Pancreas (tissue), 10 donors: ENCODE results near the gene FARP2. TPM values are rescaled to one million over a fixed set of nuclear protein-coding genes. Genes with fewer than 3 reads are reported as not detected.
"Not testable (repeated sequence)": the region's sequence is repeated elsewhere in the genome, so short reads cannot be mapped to it uniquely, and the experiment has no call there.

ENCODE experiments used
- ATAC-seq, 4 donors: fragments of 200-7000 bp; cut with Tn5 transposase; one replicate each; pipeline versions ENCODE4 v1.8.0 to v1.9.1; 2020; ENCODE audit warnings: mild to moderate bottlenecking in 4 of 4, moderate library complexity in 4 of 4
- DNase-seq, 6 donors: peaks; one replicate each; pipeline ENCODE4 v3.0.0-alpha.2; 2020
- FAIRE-seq: peaks from 2 replicates; lab custom pipeline; 2012; peaks lifted over from hg19 to GRCh38; lab: Jason Lieb, UNC
- H3K27ac ChIP-seq, 4 donors: fragments of 200-600 bp; sonication (generic); 1 replicate in 3 of 4; 2 replicates in 1 of 4; pipeline versions ENCODE4 v1.5.0 to v1.8.0; 2020
- H3K27me3 ChIP-seq, 4 donors: fragments of 200-600 bp; one replicate each; pipeline ENCODE4 v1.8.0; 2021
- H3K36me3 ChIP-seq, 3 donors: fragments of 200-600 bp; sonication (generic) in 1 of 3; one replicate each; pipeline versions ENCODE4 v1.5.0 to v1.8.0; 2020 to 2021
- H3K4me1 ChIP-seq, 3 donors: fragments of 200-600 bp; one replicate each; pipeline ENCODE4 v1.8.0; 2021
- H3K4me3 ChIP-seq, 4 donors: fragments of 200-600 bp; sonication (generic) in 2 of 4; one replicate each; pipeline versions ENCODE4 v1.5.0 to v1.8.0; 2020 to 2021
- H3K9me3 ChIP-seq, 4 donors: fragments of 200-600 bp; one replicate each; pipeline ENCODE4 v1.8.0; 2021
- WGBS, 2 donors: extraction: QIAGEN DNeasy Blood & Tissue Kit; methylation state at CpG; one replicate each; pipeline ENCODE4 v1.1.7; 2013; 5-methylcytosine and 5-hydroxymethylcytosine counted together
- intact Hi-C, 3 donors: fragments of 100-400 bp; cut with DNase I; formaldehyde crosslinking; loops; one replicate each; pipeline versions ENCODE4 v1.11.1 to v1.14.2; 2022
- polyA plus RNA-seq, 2 donors: library from polyadenylated mRNA; stranded (reverse); fragments of 200-250 nt; gene quantifications; one replicate each; pipeline ENCODE4 v1.2.3, GENCODE V29; 2013
- total RNA-seq, 6 donors: library from RNA; stranded (reverse); fragmentation: NEBNext Ultra II Directional in 4 of 6; extraction: Animal tissue kit (Norgen Biotek cat#: 25700) in 4 of 6; gene quantifications; one replicate each; pipeline versions ENCODE4 v1.2.1 to v1.2.4, GENCODE V29; 2021 to 2023
- TF ChIP-seq, protein P1 (sequence below), 4 donors: fragments of 200-600 bp; sonication (generic) in 3 of 4; IDR thresholded peaks; one replicate each; pipeline versions ENCODE4 v1.5.0 to v1.8.0; 2021; ENCODE audit warnings: antibody characterized with exemption in 4 of 4
- donor health status: healthy with polysubstance abuse.
- donor health status: DM: no; HTN: no; CAD: no; lungs with moderate emphysema.
- donor health status: DM: no; HTN: no; CAD: no.
- donor health status: control.
- donor health status: control.
- donor health status: Bipolar disorder and iron deficiency.
- donor health status: DM: yes; HTN: yes; CAD: no.
- donor health status: DM: no; HTN: no; CAD: no.
- donor health status: DM: no; HTN: no; CAD: no.
- donor health status: DM: yes; HTN: yes; CAD: no.

The FARP2 gene
- total and polyA plus RNA-seq, 8 donors = 16.9 to 44.9 (median 25.8) TPM

DNA sequence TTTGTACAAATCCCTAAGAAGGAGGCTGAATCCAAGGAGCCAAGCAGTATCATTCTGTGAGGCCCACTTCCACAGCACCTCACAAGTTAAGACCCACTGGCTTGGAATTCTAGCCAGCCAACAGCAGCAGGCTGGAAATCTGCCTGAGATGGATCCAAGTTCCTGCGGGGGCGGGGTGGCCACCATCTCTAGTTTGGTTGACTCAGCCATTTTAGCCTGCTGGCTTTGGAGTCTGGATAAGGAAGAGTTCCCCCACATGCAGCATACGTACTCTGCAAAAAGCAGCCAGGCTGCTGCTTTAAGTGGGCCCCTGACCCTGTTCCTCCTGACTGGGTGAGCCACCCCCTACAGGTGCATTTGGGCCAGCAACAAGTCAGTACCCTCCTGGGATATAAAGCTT is 65.2 kb downstream of the FARP2 start:
- H3K9me3 ChIP-seq = no peaks in the 10 kb centered on the region
- H3K4me3 ChIP-seq = no peak overlapping the region
- ATAC-seq = no peak
- 96% methylated on average over 3 of the region's 3 CpGs for WGBS, 2 donors
- no peaks in the 10 kb centered on the region for H3K4me1 ChIP-seq
- no peak overlapping the region for H3K27ac ChIP-seq
- peaks cover 0 to 22% (median 7%) of the 10 kb centered on the region in 3 donors for H3K36me3 ChIP-seq
- DNase-seq = no peak
- no peaks in the 10 kb centered on the region for H3K27me3 ChIP-seq
- TF ChIP-seq, protein P1, sequence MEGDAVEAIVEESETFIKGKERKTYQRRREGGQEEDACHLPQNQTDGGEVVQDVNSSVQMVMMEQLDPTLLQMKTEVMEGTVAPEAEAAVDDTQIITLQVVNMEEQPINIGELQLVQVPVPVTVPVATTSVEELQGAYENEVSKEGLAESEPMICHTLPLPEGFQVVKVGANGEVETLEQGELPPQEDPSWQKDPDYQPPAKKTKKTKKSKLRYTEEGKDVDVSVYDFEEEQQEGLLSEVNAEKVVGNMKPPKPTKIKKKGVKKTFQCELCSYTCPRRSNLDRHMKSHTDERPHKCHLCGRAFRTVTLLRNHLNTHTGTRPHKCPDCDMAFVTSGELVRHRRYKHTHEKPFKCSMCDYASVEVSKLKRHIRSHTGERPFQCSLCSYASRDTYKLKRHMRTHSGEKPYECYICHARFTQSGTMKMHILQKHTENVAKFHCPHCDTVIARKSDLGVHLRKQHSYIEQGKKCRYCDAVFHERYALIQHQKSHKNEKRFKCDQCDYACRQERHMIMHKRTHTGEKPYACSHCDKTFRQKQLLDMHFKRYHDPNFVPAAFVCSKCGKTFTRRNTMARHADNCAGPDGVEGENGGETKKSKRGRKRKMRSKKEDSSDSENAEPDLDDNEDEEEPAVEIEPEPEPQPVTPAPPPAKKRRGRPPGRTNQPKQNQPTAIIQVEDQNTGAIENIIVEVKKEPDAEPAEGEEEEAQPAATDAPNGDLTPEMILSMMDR (IDR thresholded peaks at IDR 0.05) = no peak
- intact Hi-C loops = no loop called here
- no peak for FAIRE-seq

DNA sequence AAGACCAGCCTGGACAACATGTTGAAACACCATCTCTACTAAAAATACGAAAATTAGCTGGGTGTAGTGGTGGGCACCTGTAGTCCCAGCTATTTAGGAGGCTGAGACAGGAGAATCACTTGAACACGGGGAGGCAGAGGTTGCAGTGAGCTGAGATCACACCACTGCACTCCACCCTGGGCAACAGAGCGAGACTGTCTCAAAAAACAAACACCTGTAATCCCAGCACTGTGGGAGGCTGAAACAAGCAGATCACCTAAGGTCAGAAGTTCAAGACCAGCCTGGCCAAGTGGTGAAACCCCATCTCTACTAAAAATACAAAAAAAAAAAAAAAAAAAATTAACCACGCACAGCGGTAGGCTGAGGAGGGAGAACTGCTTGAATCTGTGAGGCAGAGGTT is 65.9 kb downstream of the FARP2 start:
- WGBS, 2 donors = 96 to 99% methylated on average over 5 of the region's 5 CpGs
- H3K27ac ChIP-seq, ATAC-seq, intact Hi-C loops, DNase-seq, H3K27me3 ChIP-seq, H3K9me3 ChIP-seq, H3K4me1 ChIP-seq, FAIRE-seq, H3K4me3 ChIP-seq: not testable (repeated sequence)
- H3K36me3 ChIP-seq = peaks cover 0 to 16% (median 7%) of the 10 kb centered on the region in 3 donors

DNA sequence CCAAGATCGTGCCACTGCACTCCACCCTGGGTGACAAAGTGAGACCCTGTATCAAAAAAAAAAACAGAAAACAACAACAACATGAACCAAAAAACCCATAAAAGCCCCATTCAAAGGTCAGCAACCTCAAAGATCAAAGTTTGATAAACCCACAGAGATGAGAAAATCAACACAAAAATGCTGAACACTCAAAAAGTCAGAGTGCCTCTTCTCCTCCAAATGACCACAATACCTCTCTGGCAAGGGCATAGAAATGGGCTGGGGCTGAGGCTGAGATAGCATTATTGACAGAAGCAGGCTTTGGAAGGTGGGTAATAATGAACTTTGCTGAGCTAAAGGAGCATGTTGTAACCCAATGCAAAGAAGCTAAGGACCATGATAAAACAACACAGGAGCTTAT is 66.3 kb downstream of the FARP2 start:
- no peak overlapping the region for H3K27ac ChIP-seq
- intact Hi-C loops = no loop called here
- no peak for DNase-seq
- WGBS, 2 donors = 94 to 100% methylated on average over 1 of the region's 1 CpG
- ATAC-seq = no peak
- H3K36me3 ChIP-seq = peaks cover 0 to 16% (median 7%) of the 10 kb centered on the region in 3 donors
- FAIRE-seq = no peak
- H3K4me3 ChIP-seq = no peak overlapping the region
- no peaks in the 10 kb centered on the region for H3K4me1 ChIP-seq
- no peaks in the 10 kb centered on the region for H3K9me3 ChIP-seq
- H3K27me3 ChIP-seq = no peaks in the 10 kb centered on the region
- TF ChIP-seq, protein P1 (IDR thresholded peaks at IDR 0.05) = no peak

DNA sequence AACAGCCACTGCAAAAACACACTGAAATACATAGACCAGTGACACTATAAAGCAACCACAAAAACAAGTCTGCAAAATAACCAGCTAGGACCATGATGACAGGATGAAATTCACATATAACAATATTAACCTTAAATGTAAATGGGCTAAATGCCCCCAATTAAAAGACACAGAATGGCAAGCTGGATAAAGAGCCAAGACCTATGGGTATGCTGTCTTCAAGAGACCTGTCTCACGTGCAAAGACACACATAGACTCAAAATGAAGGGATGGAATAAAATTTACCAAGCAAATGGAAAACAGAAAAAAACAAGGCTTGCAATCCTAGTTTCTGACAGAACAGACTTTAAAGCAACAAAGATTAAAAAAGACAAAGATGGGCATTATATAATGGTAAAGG is 67.4 kb downstream of the FARP2 start:
- H3K4me3 ChIP-seq, DNase-seq, ATAC-seq, H3K27ac ChIP-seq, H3K9me3 ChIP-seq, FAIRE-seq, H3K27me3 ChIP-seq, H3K4me1 ChIP-seq, intact Hi-C loops: not testable (repeated sequence)
- peaks cover 0 to 14% (median 7%) of the 10 kb centered on the region in 3 donors for H3K36me3 ChIP-seq
- 100% methylated on average over 1 of the region's 1 CpG for WGBS, 2 donors

DNA sequence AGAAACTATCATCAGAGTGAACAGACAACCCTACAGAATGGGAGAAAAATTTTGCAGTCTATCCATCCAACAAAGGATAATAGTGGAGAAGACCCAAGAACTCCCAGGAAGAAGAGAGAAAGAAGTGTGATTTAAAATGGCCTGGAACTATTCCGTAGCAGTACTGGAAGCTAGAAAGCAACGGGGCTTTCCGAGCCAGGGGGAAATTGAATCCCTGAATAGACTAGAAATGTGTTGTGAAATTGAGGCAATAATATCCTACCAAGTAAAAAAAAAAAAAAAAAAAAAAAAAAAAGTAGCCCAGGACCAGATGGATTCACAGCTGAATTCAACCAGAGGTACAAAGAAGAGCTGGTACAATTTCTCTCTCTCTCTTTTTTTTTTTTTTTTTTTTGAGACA is 69.3 kb downstream of the FARP2 start:
- TF ChIP-seq, protein P1 (IDR thresholded peaks at IDR 0.05) = no peak
- Histone ChIP-seq H3K27me3 (no peaks in the 10 kb centered on the region), H3K9me3 (no peaks in the 10 kb centered on the region), H3K27ac (no peak overlapping the region), H3K4me1 (no peaks in the 10 kb centered on the region), H3K4me3 (no peak overlapping the region), H3K36me3 (peaks cover 0 to 12% (median 7%) of the 10 kb centered on the region in 3 donors)
- ATAC-seq = no peak
- intact Hi-C loops = no loop called here
- WGBS, 2 donors = 95 to 97% methylated on average over 3 of the region's 3 CpGs
- no peak for DNase-seq
- no peak for FAIRE-seq

DNA sequence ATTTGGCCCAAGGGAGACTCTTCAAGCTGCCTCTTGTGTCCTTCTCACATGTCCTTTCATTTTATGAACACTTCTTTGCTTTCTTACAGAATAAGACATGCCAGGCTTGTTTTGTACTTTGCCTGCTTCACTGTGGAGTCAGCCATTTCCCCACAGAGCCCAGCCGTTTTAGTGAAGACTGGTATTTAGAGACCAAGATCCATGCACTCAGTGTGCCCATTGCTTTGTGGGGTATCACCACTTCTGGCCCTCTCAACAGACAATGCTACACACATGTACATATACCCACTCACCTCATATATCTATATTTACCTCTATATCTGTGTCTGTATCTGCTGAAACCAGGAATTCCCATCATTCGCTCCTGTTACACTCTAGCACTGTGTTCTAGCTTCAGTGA is 74.1 kb downstream of the FARP2 start:
- no peak for FAIRE-seq
- WGBS, 2 donors = 92% methylated on average over 2 of the region's 2 CpGs
- intact Hi-C loops = no loop called here
- no peak for ATAC-seq
- Histone ChIP-seq H3K4me1 (no peaks in the 10 kb centered on the region), H3K9me3 (no peaks in the 10 kb centered on the region), H3K36me3 (peaks cover 0 to 12% (median 0%) of the 10 kb centered on the region in 3 donors), H3K27me3 (no peaks in the 10 kb centered on the region), H3K27ac (no peak overlapping the region), H3K4me3 (no peak overlapping the region)
- DNase-seq = no peak
- TF ChIP-seq, protein P1 (IDR thresholded peaks at IDR 0.05) = no peak
